Measurements from ENCODE around the gene ASB2. TPM values are rescaled to one million over a fixed set of nuclear protein-coding genes. Genes with fewer than 3 reads are reported as not detected.

The ASB2 gene
- total RNA-seq, result 10 to 100 TPM; 20.7 to 21.1 TPM

- Mint-ChIP-seq H3K36me3 (ENCODE audit: low read depth) (peaks cover 63% of the 10 kb centered on the region), H3K4me3 (peak within 1 kb of the TSS; percentile 73), H3K27me3 (no peaks in the 10 kb centered on the region), H3K4me1 (peaks cover 89% of the 10 kb centered on the region), H3K27ac (peak within 1 kb of the TSS; percentile 95), H3K9me3 (peaks cover 26% of the 10 kb centered on the region)
- ChIA-PET POLR2A (no interaction called here), CTCF (interaction anchor here (0.5 to 14.3 kb wide), 6 partner anchors 14 to 1558 kb away, joined by 3 to 173 read pairs (median 4); no protein-coding TSS in a partner anchor)
- DNase-seq, result peak; percentile 46
These were observed at the start of gene ASB2 for GRCh38 chr14:93976477-93977057. ASB2 (minus strand) TSS chr14:93976570; CDS start chr14:93964539, 12,031 bp downstream.

DNA sequence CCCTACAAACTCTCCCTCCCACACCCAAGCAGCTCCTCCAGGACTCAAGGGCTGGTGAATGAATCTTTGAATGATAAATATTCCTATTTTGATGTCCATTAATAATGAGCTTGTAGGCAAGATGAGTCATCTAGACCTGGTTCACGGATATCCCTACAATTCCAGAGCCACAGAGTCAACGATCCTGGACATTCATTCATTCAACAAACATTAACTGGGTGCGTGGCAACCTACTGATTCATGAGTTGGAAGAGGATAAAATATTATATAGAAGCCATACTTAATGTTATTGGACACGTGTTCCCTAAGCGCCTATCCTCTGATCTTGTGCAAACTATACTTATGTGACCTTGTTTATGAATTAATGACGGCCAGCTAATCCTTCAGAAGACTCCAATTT is 49.4 kb upstream of the ASB2 start:
- POLR2A ChIA-PET, result interaction anchor here (0.7 kb wide), 1 partner anchor 111 kb away, joined by 3 read pairs; no protein-coding TSS in a partner anchor
- Mint-ChIP-seq H3K9me3 (no peaks in the 10 kb centered on the region), H3K4me1 (peaks cover 55% of the 10 kb centered on the region), H3K4me3 (peak overlapping the region; percentile 73), H3K27ac (no peak overlapping the region), H3K27me3 (no peaks in the 10 kb centered on the region), H3K36me3 (ENCODE audit: low read depth) (no peaks in the 10 kb centered on the region)
- no peak for DNase-seq
- CTCF ChIA-PET, result interaction anchor here (0.6 to 3.4 kb wide), 12 partner anchors 10 to 157 kb away, joined by 3 to 18 read pairs (median 4); no protein-coding TSS in a partner anchor

DNA sequence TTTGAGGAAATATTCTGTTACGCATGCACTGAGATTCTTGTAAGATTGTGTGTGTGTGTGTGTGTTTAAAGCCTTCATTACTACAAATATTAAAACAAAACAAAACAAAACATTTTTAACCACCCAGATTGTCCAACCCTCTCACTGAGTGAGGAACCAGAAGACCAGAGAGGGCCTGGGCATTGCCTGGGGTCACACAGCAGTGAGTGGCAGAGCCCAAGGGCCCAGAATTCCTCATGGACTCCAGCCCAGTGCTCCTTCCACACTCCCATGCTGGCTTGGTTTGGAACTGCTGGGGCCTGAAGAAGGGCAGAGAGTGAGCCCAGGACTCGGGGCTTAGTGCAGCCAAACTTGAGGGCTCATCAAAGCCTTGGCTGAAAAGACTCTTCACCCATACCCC is 48.2 kb upstream of the ASB2 start:
- Mint-ChIP-seq H3K4me1 (peaks cover 64% of the 10 kb centered on the region), H3K4me3 (no peak overlapping the region), H3K9me3 (no peaks in the 10 kb centered on the region), H3K36me3 (ENCODE audit: low read depth) (no peaks in the 10 kb centered on the region), H3K27me3 (no peaks in the 10 kb centered on the region), H3K27ac (no peak overlapping the region)
- POLR2A ChIA-PET, result no interaction called here
- CTCF ChIA-PET, result interaction anchor here (0.6 to 3.4 kb wide), 6 partner anchors 11 to 1022 kb away, joined by 3 to 18 read pairs (median 6); no protein-coding TSS in a partner anchor
- no peak for DNase-seq

DNA sequence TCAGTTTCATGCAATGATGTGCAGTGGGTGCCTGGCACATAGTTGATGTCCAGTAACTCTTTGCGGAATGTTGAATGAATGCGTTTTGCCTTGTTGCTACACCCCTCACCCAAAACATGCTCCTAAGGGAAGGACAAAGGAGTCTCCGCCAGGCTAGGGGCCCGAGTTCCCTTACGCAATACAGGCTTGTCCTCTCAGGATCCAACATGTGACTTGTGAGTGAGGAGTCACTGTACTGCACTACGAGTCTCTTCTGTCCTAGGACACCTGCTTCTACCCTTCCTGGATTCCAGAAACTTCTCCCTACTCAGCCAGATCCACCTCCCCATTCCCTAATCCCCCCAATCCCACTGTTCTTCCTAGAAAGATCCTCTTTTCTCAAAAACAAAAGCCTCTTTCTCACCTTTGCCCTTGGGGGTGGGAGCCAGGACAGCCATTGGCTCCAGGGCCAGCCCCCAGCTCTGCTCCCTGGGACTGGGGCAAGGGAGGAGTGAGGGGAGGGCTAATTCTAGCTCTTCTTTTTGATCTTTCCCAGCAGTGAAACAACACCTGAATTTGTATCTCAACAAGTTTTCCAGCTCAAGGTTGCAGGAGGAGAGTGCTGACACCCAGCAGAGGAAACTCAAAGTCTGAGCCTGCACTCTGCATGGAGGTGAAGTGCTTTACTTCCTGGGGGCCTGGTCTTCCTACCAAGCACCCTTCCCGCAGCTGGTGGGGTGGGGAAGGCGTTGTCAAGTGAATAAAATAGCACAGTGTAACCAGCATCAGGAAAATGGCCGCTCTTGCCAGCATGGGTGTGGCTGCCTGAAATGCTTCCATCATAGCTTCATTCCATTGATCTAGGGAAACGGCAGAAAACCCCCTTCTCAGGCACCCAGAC is 46.4 kb upstream of the ASB2 start:
- Mint-ChIP-seq H3K27ac (peak overlapping the region; percentile 55), H3K27me3 (peaks cover 8% of the 10 kb centered on the region), H3K4me3 (no peak overlapping the region), H3K9me3 (no peaks in the 10 kb centered on the region), H3K4me1 (peaks cover 51% of the 10 kb centered on the region), H3K36me3 (ENCODE audit: low read depth) (no peaks in the 10 kb centered on the region)
- ChIA-PET CTCF (interaction anchor here (0.6 to 3.6 kb wide), 7 partner anchors 12 to 339 kb away, joined by 3 to 25 read pairs (median 4); no protein-coding TSS in a partner anchor), POLR2A (interaction anchor here (0.6 kb wide), 1 partner anchor 83 kb away, joined by 3 read pairs; no protein-coding TSS in a partner anchor)
- DNase-seq, result no peak

GRCh38 chr14:94021416-94022157 is 45.2 kb upstream of the ASB2 start:
- Mint-ChIP-seq H3K4me1 (peaks cover 46% of the 10 kb centered on the region), H3K9me3 (no peaks in the 10 kb centered on the region), H3K27me3 (peaks cover 14% of the 10 kb centered on the region), H3K27ac (peak overlapping the region; percentile 78), H3K4me3 (peak overlapping the region; percentile 11), H3K36me3 (ENCODE audit: low read depth) (no peaks in the 10 kb centered on the region)
- CTCF ChIA-PET, result interaction anchor here (0.8 to 3.6 kb wide), 10 partner anchors 10 to 123 kb away, joined by 3 to 25 read pairs (median 4); no protein-coding TSS in a partner anchor
- POLR2A ChIA-PET, result no interaction called here
- DNase-seq, result peak; percentile 30

DNA sequence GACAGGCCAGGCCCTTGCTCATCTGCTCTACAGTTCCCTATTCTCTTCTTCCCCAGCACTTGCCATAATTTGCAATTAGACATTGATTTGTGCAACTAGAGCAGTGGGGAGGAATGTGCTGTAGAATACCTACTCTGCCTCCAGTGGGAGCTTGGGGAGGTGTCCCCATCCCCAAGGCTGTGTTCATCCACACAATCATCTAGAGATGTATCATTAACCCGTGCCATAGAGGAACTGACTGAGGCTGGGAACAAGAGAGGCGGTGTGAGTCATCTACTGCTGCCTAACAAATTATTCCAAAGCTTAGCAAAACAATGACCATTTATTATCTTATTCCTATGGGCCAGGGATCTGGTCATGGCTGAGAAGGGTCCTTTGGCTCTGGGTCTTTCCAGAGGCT is 44.6 kb upstream of the ASB2 start:
- Mint-ChIP-seq H3K4me3 (no peak overlapping the region), H3K36me3 (ENCODE audit: low read depth) (no peaks in the 10 kb centered on the region), H3K9me3 (no peaks in the 10 kb centered on the region), H3K27me3 (peaks cover 16% of the 10 kb centered on the region), H3K27ac (no peak overlapping the region), H3K4me1 (peaks cover 44% of the 10 kb centered on the region)
- POLR2A ChIA-PET, result no interaction called here
- no peak for DNase-seq
- CTCF ChIA-PET, result interaction anchor here (1.0 to 3.6 kb wide), 10 partner anchors 10 to 124 kb away, joined by 3 to 25 read pairs (median 5); no protein-coding TSS in a partner anchor

GRCh38 chr14:94020267-94020666 is 43.9 kb upstream of the ASB2 start:
- H3K9me3 Mint-ChIP-seq, result no peaks in the 10 kb centered on the region
- H3K27me3 Mint-ChIP-seq, result peaks cover 18% of the 10 kb centered on the region
- POLR2A ChIA-PET, result no interaction called here
- no peak overlapping the region for H3K4me3 Mint-ChIP-seq
- no peaks in the 10 kb centered on the region for H3K36me3 Mint-ChIP-seq (ENCODE audit: low read depth)
- CTCF ChIA-PET, result interaction anchor here (1.2 to 3.8 kb wide), 7 partner anchors 9 to 81 kb away, joined by 3 to 25 read pairs (median 12); no protein-coding TSS in a partner anchor
- peaks cover 39% of the 10 kb centered on the region for H3K4me1 Mint-ChIP-seq
- no peak overlapping the region for H3K27ac Mint-ChIP-seq
- DNase-seq, result no peak

- ChIA-PET POLR2A (no interaction called here), CTCF (interaction anchor here (1.9 to 3.8 kb wide), 4 partner anchors 13 to 80 kb away, joined by 4 to 20 read pairs (median 8); no protein-coding TSS in a partner anchor)
- no peak for DNase-seq
- Mint-ChIP-seq H3K27me3 (peaks cover 20% of the 10 kb centered on the region), H3K36me3 (ENCODE audit: low read depth) (no peaks in the 10 kb centered on the region), H3K9me3 (no peaks in the 10 kb centered on the region), H3K4me1 (peaks cover 39% of the 10 kb centered on the region), H3K27ac (no peak overlapping the region), H3K4me3 (no peak overlapping the region)
These were observed 43.0 kb upstream of the ASB2 start for GRCh38 chr14:94019329-94019728.

GRCh38 chr14:94018308-94018707 is 41.9 kb upstream of the ASB2 start:
- ChIA-PET POLR2A (no interaction called here), CTCF (interaction anchor here (1.1 to 3.8 kb wide), 2 partner anchors 14 to 79 kb away, joined by 3 to 20 read pairs; no protein-coding TSS in a partner anchor)
- Mint-ChIP-seq H3K4me1 (peaks cover 37% of the 10 kb centered on the region), H3K9me3 (no peaks in the 10 kb centered on the region), H3K36me3 (ENCODE audit: low read depth) (no peaks in the 10 kb centered on the region), H3K27ac (no peak overlapping the region), H3K27me3 (peaks cover 20% of the 10 kb centered on the region), H3K4me3 (no peak overlapping the region)
- no peak for DNase-seq

DNA sequence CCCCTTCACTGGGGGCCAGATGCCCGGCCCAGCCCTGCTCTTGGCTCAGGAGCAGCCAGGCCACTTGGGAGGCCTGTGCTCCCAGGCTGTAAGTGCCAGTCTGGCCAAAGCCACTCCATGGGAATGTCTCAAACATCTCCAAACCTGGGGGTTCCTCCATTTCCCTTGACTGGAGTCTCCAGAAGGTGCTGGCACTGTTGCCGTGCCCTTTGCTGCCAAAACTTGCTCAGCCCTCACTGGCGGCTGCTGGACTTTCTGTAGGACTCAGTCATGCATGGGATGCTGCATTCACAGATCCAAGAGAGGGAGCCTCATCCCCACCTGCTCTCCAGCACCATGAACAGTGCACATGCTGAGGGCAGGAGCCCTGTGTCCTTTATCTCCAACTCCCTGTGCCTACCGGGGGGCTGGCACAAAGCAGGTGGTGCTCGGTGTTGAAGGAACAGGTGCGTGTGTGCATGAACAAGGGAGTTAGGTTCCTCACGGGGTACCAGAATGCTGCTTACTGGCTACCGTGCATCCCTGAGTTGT is 40.1 kb upstream of the ASB2 start:
- POLR2A ChIA-PET, result no interaction called here
- Mint-ChIP-seq H3K36me3 (ENCODE audit: low read depth) (no peaks in the 10 kb centered on the region), H3K27ac (no peak overlapping the region), H3K9me3 (no peaks in the 10 kb centered on the region), H3K27me3 (peaks cover 20% of the 10 kb centered on the region), H3K4me1 (peaks cover 35% of the 10 kb centered on the region), H3K4me3 (no peak overlapping the region)
- DNase-seq, result no peak
- CTCF ChIA-PET, result interaction anchor here (1.1 to 3.8 kb wide), 4 partner anchors 9 to 77 kb away, joined by 3 to 20 read pairs (median 6); no protein-coding TSS in a partner anchor

DNA sequence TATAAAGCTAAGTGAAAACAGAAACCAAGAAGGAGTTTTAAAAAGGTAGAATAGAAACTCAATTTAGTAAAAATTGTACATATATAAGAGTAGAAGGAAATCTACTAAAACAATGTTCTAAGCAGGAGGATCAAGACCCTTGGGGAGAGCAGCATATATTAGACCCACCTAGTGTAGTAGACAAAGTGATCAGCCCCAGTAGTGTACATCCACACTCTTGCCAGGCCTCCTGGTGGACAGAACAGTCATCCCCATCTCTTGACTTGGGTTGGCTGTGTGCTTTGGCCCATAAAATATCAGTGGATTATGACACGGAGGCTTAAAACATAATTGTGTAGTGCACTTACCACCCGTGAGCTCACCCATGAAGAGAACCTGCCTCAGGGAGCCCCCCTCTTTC is 38.9 kb upstream of the ASB2 start:
- no peak for DNase-seq
- CTCF ChIA-PET, result interaction anchor here (1.0 kb wide), 2 partner anchors 10 to 18 kb away, joined by 3 read pairs; partner anchors contain the start of gene CCDC197
- Mint-ChIP-seq H3K27ac (no peak overlapping the region), H3K4me1 (peaks cover 35% of the 10 kb centered on the region), H3K9me3 (no peaks in the 10 kb centered on the region), H3K4me3 (no peak overlapping the region), H3K36me3 (ENCODE audit: low read depth) (no peaks in the 10 kb centered on the region), H3K27me3 (peaks cover 20% of the 10 kb centered on the region)
- POLR2A ChIA-PET, result no interaction called here

DNA sequence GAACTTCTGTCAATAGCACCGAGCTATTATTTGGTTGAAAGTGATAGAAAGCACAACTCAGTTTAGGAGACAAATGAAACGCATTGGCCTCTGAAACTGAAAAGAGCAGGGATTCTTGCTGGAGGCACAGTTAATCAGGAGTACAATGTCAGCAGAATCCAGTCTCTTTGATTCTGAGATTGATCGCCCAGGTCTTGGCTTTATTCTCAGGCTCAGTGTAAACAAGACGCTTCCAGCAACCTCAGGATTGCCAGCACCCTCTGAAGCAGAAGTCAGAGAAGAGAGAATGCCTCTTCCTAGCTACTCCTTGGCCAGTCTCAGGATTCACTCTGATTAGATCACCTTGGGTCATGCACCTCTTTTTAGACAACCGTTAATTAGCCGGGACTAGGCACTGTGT is 38.0 kb upstream of the ASB2 start:
- POLR2A ChIA-PET, result no interaction called here
- H3K4me3 Mint-ChIP-seq, result no peak overlapping the region
- H3K36me3 Mint-ChIP-seq (ENCODE audit: low read depth), result no peaks in the 10 kb centered on the region
- H3K4me1 Mint-ChIP-seq, result peaks cover 38% of the 10 kb centered on the region
- H3K27ac Mint-ChIP-seq, result no peak overlapping the region
- CTCF ChIA-PET, result interaction anchor here (0.9 to 1.3 kb wide), 4 partner anchors 9 to 74 kb away, joined by 3 to 7 read pairs (median 4); no protein-coding TSS in a partner anchor
- DNase-seq, result no peak
- H3K27me3 Mint-ChIP-seq, result peaks cover 20% of the 10 kb centered on the region
- no peaks in the 10 kb centered on the region for H3K9me3 Mint-ChIP-seq
